Measurements from ENCODE around the gene SULT1C4.

Gene SULT1C4

GRCh38 chr2:108377815-108378630 lies at the start of gene SULT1C4:
SULT1C4 (plus strand) TSS chr2:108377954; CDS start chr2:108378338, 384 bp downstream.
- DNase-seq, result no peak

- DNase-seq, result no peak
Observed at GRCh38 chr2:108329771-108330170, 48.0 kb upstream of the SULT1C4 start.

DNA sequence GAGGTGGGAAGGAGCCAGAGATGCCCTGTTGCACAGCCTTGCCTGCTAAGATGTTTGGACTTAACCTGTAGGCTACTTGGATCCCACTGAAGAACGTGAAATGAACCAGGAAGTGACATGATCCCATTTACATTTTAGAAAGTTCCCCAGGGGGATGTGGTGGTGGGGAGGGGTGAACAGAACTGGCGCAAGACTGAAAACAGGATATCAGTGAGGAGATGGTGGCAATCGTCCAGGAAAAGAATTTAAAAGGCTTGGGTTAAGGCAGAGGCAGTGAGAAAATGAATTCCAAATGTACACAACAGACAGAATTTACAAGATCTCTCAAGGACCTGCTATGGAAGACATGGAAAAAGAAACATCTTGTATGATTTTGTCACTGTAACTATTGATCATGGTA lies 46.8 kb upstream of the SULT1C4 start:
- DNase-seq, result no peak

DNA sequence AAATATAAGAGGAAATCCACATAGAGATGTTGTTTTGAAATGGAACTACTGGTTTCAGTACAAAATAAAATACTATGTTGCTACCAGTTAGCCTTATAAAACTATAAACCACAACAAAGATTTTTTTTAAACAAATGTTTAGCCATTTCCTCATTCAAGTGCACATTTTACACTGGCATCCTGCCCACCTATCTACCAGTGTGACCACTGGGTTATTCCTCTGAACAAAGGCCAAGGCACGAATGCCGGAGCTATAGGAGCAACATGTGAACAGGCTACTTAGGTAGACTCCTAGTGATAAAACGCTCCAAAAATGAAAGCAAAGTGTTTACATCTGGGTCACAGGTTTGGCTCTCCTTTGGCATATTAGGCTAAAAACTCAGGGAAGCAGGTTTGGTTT lies 31.8 kb upstream of the SULT1C4 start:
- DNase-seq, result no peak

- no peak for DNase-seq
Observed at GRCh38 chr2:108346827-108347226, 30.9 kb upstream of the SULT1C4 start.

DNA sequence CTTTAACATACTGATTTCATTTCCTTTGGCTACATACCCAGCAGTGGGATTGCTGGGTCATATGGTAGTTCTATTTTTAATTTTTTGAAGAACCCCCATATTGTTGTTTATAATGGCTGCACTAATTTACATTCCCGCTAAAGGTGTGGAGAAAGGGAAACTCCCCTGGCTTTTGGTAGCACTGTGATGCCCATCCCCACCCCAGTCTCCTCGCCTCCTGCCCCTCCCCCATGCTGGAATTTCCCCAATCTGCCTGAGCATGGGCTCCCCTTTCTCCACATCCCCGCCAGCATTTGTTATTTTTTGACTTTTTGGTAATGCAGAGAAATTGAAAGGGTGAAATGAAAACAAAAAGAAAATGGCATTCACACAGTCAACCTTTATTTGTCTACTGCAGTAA lies 30.0 kb upstream of the SULT1C4 start:
- no peak for DNase-seq

DNA sequence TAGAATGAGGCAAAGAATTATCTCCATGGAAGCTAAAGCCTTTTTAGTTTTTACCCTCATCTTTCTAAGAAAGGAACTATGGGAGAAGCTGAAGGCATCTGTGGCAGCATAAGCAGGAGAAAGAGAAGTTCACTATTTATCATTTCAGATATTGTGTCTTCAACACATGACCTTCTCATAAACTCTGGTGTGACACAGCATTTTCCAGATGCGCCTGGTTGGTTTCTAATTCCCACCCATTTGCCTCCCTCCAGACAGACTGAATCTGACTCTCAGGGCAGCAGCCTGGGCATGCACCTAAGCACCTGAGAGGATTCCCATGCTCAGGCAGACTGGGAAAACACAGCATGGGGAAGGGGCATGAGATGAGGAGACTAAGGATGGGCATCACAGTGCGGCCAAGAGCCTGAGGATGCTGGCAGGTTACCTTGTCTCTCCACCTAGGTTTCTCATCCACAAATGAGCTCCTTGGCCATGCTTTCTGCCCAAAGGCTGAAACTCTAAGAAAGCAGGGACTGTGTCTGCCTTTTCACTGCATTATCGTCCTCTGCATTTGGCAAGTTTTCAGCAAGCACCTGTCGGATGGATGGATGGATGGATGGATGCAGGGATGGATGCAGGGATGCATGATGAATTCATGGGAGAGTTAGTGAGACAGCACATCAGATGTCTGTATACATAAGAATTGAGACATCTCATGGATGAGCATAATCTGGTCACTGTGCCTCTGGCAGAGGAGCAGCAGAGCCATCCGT lies 28.8 kb upstream of the SULT1C4 start:
- DNase-seq, result peak; percentile 10

DNA sequence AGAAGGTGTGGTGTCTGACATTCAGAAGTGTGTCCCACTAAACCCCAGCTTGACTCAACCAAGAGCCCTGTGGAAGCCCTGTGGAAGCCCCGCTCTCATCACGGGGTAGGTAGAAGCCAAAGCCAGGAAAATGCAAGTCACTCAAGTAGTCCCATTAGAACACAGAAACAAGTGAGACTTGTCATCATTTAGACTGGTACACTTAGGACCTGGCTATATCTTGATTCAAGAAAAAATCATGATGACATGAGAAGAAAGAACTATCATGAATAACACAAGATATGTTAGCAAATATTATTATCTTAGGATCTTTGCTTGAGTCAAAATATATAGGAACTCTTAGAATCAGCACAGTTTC lies 28.2 kb upstream of the SULT1C4 start:
- DNase-seq, result no peak

- peak; percentile 7 for DNase-seq
Observed at GRCh38 chr2:108351889-108352288, 25.9 kb upstream of the SULT1C4 start.

DNA sequence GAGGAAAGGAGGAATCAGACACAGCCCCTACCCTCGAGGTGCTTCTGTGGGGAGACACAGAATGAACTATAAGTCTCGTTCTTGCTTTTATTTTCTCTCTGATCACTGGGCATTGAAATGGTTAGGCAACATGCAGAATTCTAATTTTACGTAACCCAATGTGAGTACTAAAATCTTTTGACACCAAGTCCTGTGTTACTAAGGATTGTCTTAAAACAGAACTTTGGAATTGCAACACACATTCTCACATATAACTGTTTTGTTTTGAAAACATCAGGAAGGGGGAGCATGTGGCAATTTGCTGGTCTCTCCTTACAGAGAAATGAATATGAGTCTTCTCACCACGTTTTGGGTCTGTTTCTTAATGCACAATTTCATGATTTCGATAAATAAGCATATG lies 23.6 kb upstream of the SULT1C4 start:
- DNase-seq, result peak; percentile 93

GRCh38 chr2:108355906-108356734 lies 21.6 kb upstream of the SULT1C4 start:
- DNase-seq, result peak; percentile 73

DNA sequence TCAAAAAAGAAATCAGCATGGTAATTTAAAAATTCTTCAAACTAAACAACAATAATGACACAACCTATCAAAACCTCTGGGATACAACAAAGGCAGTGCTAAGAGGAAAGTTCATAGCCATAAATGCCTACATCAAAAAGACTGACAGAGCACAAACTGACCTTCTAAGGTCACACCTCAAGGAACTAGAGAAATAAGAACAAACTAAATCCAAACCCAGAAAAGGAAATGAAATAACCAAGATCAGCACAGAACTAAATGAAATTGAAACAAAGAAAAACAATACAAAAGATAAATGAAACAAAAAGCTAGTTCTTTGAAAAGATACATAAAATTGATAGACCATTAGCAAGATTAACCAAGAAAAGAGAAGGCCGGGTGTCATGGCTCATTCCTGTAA lies 18.4 kb upstream of the SULT1C4 start:
- DNase-seq, result peak; percentile 52

GRCh38 chr2:108360776-108361468 lies 16.8 kb upstream of the SULT1C4 start:
- no peak for DNase-seq

GRCh38 chr2:108363024-108363907 lies 14.5 kb upstream of the SULT1C4 start:
- peak; percentile 41 for DNase-seq

GRCh38 chr2:108363908-108364225 lies 13.9 kb upstream of the SULT1C4 start:
- no peak for DNase-seq

GRCh38 chr2:108364676-108365297 lies 13.0 kb upstream of the SULT1C4 start:
- DNase-seq, result peak; percentile 44

DNA sequence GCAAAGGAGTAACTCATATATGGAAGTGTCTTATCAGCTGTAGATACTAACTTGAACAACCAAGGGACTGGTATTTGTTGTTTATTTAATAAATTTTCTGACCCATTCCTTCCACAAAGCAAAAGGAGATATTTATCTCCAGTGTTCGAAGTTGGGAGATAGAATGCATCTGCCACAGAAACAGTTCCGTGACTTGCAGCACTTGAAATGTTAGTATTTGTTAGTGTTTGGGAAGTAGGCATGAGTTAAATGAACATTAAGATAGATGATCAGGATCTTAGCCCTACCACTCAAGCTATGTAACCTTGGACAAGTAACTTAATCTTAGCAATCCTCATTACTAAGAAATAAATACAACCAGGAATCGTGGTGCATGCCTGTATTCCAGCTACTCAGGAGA lies 12.1 kb upstream of the SULT1C4 start:
- DNase-seq, result no peak

- DNase-seq, result no peak
Observed at GRCh38 chr2:108367014-108367413, 10.7 kb upstream of the SULT1C4 start.

DNA sequence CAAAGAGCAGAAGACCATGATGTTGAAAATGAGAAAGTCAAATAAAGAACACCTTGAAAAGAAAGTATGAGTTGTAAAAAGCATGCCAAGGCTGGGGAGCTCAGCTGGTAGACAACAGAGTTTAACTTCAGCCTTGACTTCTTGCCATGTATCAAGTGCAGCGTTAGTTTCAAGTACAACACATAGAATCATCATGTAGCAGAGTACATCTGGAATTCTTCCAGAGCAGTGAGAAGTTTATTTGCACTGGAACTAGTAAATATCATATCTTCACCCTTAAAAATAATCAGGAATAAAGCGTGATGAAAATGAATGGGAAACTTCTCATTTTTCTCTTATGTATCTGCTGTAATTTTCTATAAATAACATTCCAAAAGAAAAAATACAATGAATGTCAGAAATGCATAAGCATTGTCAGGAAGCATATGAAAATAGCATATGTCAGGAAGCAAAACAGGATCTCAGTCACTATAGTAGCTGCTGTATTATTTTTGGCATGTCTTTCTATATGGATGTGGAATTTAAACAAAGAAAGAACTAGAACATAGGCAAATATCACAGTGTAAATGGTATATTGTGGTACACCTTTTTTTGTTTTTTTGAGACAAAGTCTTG lies 10.1 kb upstream of the SULT1C4 start:
- no peak for DNase-seq

GRCh38 chr2:108369153-108369552 lies 8.6 kb upstream of the SULT1C4 start:
- DNase-seq, result no peak

DNA sequence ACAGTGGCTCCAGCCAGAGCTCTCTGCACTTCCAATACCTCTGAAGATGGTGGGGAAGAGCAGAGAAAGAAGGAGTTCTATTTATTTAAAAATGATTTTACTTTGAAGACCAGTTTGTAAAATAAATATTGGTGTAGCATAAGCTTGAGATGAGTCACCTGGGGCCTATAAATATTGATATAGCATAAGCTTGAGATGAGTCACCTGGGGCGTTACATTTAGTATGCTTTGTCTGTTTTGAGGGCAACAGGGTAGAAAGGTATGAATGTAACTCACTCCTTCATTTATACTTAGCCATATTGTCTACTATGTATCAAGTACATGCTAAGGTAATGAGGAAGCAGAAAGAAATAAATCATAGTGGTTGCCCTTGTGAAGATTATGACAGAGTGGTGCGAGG lies 7.7 kb upstream of the SULT1C4 start:
- DNase-seq, result no peak
